Omental fat pad (tissue), 4 donors: Measurements from ENCODE around the gene BRD4. TPM values are rescaled to one million over a fixed set of nuclear protein-coding genes. Genes with fewer than 3 reads are reported as not detected.

Experiments used
- ATAC-seq: fragments of 150-250 bp; one replicate; pipeline ENCODE4 v1.9.1; 2016; ENCODE audit warnings: mild to moderate bottlenecking, moderate library complexity; ENCODE audit not compliant: low FRiP score
- DNase-seq: peaks from one replicate; pipeline ENCODE4 v3.0.0-alpha.2; 2019; ENCODE audit warnings: low spot score
- total RNA-seq, 4 donors: library from RNA; depleted of rRNA; stranded (reverse); fragments of >200 nt; gene quantifications; one replicate each; pipeline ENCODE4 v1.1.0, GENCODE V29; 2016
- TF ChIP-seq, protein P1 (sequence below), 3 donors: fragments of 450-650 bp; IDR thresholded peaks; one replicate each; pipeline ENCODE4 v1.5.1; 2016 to 2017; ENCODE audit warnings: antibody characterized with exemption in 3 of 3, mild to moderate bottlenecking in 3 of 3, moderate library complexity in 2 of 3

Gene BRD4
- total RNA-seq, 4 donors from 2014 or later, result 22.6 to 49.1 (median 30.1) TPM

- TF ChIP-seq, protein P1, sequence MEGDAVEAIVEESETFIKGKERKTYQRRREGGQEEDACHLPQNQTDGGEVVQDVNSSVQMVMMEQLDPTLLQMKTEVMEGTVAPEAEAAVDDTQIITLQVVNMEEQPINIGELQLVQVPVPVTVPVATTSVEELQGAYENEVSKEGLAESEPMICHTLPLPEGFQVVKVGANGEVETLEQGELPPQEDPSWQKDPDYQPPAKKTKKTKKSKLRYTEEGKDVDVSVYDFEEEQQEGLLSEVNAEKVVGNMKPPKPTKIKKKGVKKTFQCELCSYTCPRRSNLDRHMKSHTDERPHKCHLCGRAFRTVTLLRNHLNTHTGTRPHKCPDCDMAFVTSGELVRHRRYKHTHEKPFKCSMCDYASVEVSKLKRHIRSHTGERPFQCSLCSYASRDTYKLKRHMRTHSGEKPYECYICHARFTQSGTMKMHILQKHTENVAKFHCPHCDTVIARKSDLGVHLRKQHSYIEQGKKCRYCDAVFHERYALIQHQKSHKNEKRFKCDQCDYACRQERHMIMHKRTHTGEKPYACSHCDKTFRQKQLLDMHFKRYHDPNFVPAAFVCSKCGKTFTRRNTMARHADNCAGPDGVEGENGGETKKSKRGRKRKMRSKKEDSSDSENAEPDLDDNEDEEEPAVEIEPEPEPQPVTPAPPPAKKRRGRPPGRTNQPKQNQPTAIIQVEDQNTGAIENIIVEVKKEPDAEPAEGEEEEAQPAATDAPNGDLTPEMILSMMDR (IDR thresholded peaks at IDR 0.05), result no peak
- DNase-seq (no peak), ATAC-seq (no peak)
Observed at GRCh38 chr19:15237759-15238638, 94.3 kb downstream of the BRD4 start.

GRCh38 chr19:15236886-15237285 is 95.5 kb downstream of the BRD4 start:
- ATAC-seq, result no peak
- TF ChIP-seq, protein P1 (IDR thresholded peaks at IDR 0.05), result no peak
- DNase-seq, result no peak

- DNase-seq (no peak), ATAC-seq (no peak)
- TF ChIP-seq, protein P1 (IDR thresholded peaks at IDR 0.05), result no peak
Observed at GRCh38 chr19:15235781-15236180, 96.6 kb downstream of the BRD4 start.

DNA sequence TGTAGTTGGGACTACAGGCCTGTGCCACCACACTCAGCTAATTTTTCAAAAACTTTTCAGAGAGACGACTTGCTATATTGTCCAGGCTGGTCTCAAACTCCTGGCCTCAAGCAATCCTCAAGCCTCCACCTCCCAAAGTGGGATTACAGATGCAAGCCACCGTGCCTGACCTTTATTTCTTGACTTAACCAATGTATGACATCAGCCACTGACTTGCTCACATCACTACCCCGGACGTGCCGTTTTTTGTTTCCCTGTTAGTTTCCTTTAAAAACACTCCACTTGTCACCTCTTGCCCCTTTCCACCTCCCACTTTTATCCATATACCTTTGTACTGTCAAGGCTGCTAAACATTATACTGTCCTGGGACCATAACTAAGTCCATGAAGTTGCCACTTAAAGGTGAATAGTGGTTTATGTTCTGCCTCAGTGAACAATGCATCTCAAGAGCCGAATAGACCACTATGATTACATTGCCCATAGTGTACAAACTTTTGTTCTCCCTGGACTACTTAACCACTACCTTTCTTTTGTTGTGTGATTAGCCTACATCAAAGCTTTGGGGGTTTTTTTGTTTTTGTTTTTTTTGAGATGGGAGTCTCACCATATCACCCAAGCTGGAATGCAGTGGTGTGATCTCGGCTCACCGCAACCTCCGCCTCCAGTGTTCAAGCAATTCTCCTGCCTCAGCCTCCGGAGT is 97.8 kb downstream of the BRD4 start:
- ATAC-seq, result no peak
- DNase-seq, result no peak
- TF ChIP-seq, protein P1 (IDR thresholded peaks at IDR 0.05), result no peak

DNA sequence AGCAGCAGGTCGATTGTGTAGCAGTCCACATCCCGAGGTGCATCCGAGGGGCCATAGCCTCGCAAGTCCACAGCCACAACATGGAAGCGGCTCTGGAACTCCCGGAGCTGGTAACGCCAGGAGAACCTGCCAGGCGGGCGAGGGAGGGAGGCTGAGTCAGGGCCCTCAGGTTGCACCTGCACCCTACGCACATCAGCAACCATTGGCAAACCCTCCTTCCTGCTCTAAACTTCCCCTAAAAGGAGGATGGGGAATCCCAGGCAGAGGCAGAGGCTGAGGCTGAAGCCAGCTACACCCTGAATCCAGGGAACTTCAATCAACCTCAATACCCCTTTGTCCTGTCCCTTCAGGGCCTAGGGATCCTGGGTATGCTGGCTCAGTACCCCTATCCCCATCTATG is 101.1 kb downstream of the BRD4 start:
- ATAC-seq, result no peak
- TF ChIP-seq, protein P1 (IDR thresholded peaks at IDR 0.05), result no peak
- DNase-seq, result no peak

- no peak for ATAC-seq
- TF ChIP-seq, protein P1 (IDR thresholded peaks at IDR 0.05), result no peak
- no peak for DNase-seq
Observed at GRCh38 chr19:15227261-15227660, 105.1 kb downstream of the BRD4 start.
